HepG2 (cell line): ENCODE measurements around the gene AMBRA1. TPM values are rescaled to one million over a fixed set of nuclear protein-coding genes. Genes with fewer than 3 reads are reported as not detected.

Experiments
- GPN1 ChIP-seq: sonication (generic); formaldehyde crosslinking; IDR thresholded peaks from 2 replicates; pipeline ENCODE4 v1.5.1; 2020; ENCODE audit warnings: missing genetic modification reagents, borderline replicate concordance
- MIER3 ChIP-seq: IDR thresholded peaks from 2 replicates; pipeline ENCODE4 v1.6.1; 2016; ENCODE audit warnings: missing compliant biosample characterization, borderline replicate concordance
- NFIB ChIP-seq: sonication (generic); formaldehyde crosslinking; IDR thresholded peaks from 2 replicates; pipeline ENCODE4 v1.9.0; 2021; ENCODE audit warnings: missing genetic modification reagents, mild to moderate bottlenecking, borderline replicate concordance
- TSC22D2 ChIP-seq: sonication (generic); formaldehyde crosslinking; IDR thresholded peaks from 2 replicates; pipeline ENCODE4 v1.5.1; 2020; ENCODE audit warnings: missing genetic modification reagents, mild to moderate bottlenecking, borderline replicate concordance
- XRCC5 ChIP-seq: fragments of 200-400 bp; formaldehyde crosslinking; optimal IDR thresholded peaks from 2 replicates; pipeline ENCODE3; 2017; ENCODE audit warnings: mild to moderate bottlenecking, low read length
- ZNF138 ChIP-seq: sonication (generic); formaldehyde crosslinking; IDR thresholded peaks from 2 replicates; pipeline ENCODE4 v1.5.0; 2020; ENCODE audit warnings: mild to moderate bottlenecking, low read depth, missing genetic modification reagents
- ZNF3 ChIP-seq: IDR thresholded peaks from 2 replicates; pipeline ENCODE4 v1.7.0; 2017; ENCODE audit warnings: inconsistent platforms
- ZNF331 ChIP-seq: sonication (generic); formaldehyde crosslinking; IDR thresholded peaks from 2 replicates; pipeline ENCODE4 v1.4.0; 2020; ENCODE audit warnings: missing genetic modification reagents
- ZNF33A ChIP-seq: sonication (generic); formaldehyde crosslinking; IDR thresholded peaks from 2 replicates; pipeline ENCODE4 v1.5.1; 2020; ENCODE audit warnings: missing genetic modification reagents, mild to moderate bottlenecking, moderate library complexity, borderline replicate concordance
- ZNF720 ChIP-seq: sonication (generic); formaldehyde crosslinking; IDR thresholded peaks from 2 replicates; pipeline ENCODE4 v1.4.0; 2020; ENCODE audit warnings: missing genetic modification reagents
- ZSCAN21 ChIP-seq: sonication (generic); formaldehyde crosslinking; IDR thresholded peaks from 2 replicates; pipeline ENCODE4 v1.8.0; 2022; ENCODE audit warnings: mild to moderate bottlenecking, missing genetic modification reagents, moderate library complexity, borderline replicate concordance
- polyA plus RNA-seq, 8 experiments: library from polyadenylated mRNA; depleted of rRNA in 3 of 8; stranded (reverse) in 7 of 8; unstranded in 1 of 8; fragments of >200 nt; fragmentation: Illumina TruSeq in 4 of 8; extraction: Trizol in 4 of 8; gene quantifications; 2 replicates each; pipeline versions ENCODE4 v1.2.1 to v1.2.3, GENCODE V29; 2011 to 2016; ENCODE audit warnings: low read depth in 4 of 8, missing spikeins in 1 of 8, mixed read lengths in 1 of 8; ENCODE audit not compliant: insufficient read depth in 1 of 8
- total RNA-seq, 5 experiments: library from RNA; depleted of rRNA; stranded (reverse); fragments of >200 nt; fragmentation: Illumina TruSeq; extraction: Trizol; gene quantifications; 2 replicates each; pipeline ENCODE4 v1.2.3, GENCODE V29; 2016; ENCODE audit warnings: low read depth in 1 of 5
- TF ChIP-seq, protein P1 (sequence below): sonication (generic); formaldehyde crosslinking; IDR thresholded peaks from 2 replicates; pipeline ENCODE4 v1.5.1; 2020; ENCODE audit warnings: missing genetic modification reagents, mild to moderate bottlenecking, borderline replicate concordance
- TF ChIP-seq, protein P2 (sequence below): IDR thresholded peaks from 2 replicates; pipeline ENCODE4 v1.6.1; 2016
- TF ChIP-seq, protein P3 (sequence below): sonication (generic); formaldehyde crosslinking; IDR thresholded peaks from 2 replicates; pipeline ENCODE4 v1.8.0; 2022; ENCODE audit warnings: mild to moderate bottlenecking, missing genetic modification reagents, moderate library complexity
- TF ChIP-seq, protein P4 (sequence below): sonication (generic); formaldehyde crosslinking; IDR thresholded peaks from 2 replicates; pipeline ENCODE4 v1.4.0; 2020; ENCODE audit warnings: low read depth, mild to moderate bottlenecking, missing genetic modification reagents
- TF ChIP-seq, protein P5 (sequence below): sonication (generic); formaldehyde crosslinking; IDR thresholded peaks from 2 replicates; pipeline ENCODE4 v1.5.1; 2020; ENCODE audit warnings: mild to moderate bottlenecking, missing genetic modification reagents, moderate library complexity

The AMBRA1 gene
- total and polyA plus RNA-seq, 2 of the 13 experiments (the other 11 are each of a cell fraction or from before 2014, with no cell fraction given): 15.7 to 26.0 TPM

DNA sequence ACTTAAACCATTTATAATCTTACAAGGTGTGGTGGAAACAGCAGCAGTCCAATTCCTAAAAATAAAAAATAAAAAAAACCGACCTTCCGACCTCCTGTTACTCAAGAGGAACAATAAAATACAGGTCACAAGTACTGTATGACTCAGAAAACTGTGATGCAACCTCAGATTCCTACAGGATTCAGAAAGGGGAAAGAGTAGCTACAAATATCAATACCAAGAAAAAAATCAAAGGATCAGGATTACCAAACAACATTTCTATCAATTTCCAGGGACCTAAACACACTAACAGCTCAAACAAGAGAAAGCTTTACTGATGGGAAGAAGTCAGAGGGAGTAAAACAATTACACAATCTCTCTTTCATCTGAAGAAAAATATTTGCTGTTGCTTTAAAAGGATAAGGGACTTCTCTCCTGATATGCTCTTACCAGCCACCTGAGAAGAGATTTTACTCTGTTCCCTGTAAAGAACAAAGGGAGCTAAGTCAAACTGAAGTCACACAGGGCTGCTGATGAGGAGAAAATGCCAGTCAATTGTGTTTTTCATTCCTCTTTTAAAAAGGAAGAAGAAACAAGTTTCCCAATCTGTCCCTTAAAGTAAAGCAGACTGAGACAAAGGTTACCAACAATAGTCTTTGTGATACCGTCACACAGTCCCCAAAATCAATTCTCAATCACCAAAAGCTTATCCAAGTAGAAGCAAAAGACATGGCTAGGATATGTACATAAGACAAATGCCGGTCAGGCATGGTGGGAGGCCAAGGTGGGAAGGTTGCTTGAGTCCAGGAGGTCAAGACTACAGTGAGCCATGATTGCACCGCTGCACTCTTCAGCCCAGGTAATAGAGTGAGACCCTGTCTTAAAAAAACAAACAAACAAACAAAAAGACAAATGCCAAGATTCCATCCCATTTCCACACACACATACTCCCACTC is 39.3 kb downstream of the AMBRA1 start (continued):
- TF ChIP-seq, protein P1, sequence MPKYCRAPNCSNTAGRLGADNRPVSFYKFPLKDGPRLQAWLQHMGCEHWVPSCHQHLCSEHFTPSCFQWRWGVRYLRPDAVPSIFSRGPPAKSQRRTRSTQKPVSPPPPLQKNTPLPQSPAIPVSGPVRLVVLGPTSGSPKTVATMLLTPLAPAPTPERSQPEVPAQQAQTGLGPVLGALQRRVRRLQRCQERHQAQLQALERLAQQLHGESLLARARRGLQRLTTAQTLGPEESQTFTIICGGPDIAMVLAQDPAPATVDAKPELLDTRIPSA (CRISPR knock-in tag): no peak
- TF ChIP-seq, protein P2, sequence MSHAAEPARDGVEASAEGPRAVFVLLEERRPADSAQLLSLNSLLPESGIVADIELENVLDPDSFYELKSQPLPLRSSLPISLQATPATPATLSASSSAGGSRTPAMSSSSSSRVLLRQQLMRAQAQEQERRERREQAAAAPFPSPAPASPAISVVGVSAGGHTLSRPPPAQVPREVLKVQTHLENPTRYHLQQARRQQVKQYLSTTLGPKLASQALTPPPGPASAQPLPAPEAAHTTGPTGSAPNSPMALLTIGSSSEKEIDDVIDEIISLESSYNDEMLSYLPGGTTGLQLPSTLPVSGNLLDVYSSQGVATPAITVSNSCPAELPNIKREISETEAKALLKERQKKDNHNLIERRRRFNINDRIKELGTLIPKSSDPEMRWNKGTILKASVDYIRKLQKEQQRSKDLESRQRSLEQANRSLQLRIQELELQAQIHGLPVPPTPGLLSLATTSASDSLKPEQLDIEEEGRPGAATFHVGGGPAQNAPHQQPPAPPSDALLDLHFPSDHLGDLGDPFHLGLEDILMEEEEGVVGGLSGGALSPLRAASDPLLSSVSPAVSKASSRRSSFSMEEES (CRISPR knock-in tag): peak; percentile 99
- TF ChIP-seq ZSCAN21 (CRISPR knock-in tag): no peak
- TF ChIP-seq NFIB: no peak
- TF ChIP-seq ZNF138 (CRISPR knock-in tag): no peak
- TF ChIP-seq, protein P3, sequence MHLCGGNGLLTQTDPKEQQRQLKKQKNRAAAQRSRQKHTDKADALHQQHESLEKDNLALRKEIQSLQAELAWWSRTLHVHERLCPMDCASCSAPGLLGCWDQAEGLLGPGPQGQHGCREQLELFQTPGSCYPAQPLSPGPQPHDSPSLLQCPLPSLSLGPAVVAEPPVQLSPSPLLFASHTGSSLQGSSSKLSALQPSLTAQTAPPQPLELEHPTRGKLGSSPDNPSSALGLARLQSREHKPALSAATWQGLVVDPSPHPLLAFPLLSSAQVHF (CRISPR knock-in tag): no peak
- no peak for TF ChIP-seq XRCC5
- TF ChIP-seq ZNF331 (CRISPR knock-in tag): peak; percentile 54
- no peak for TF ChIP-seq ZNF720 (CRISPR knock-in tag)
- TF ChIP-seq GPN1 (CRISPR knock-in tag): no peak
- TF ChIP-seq MIER3 (CRISPR knock-in tag): peak; percentile 80; the same call in 1 of the 2 replicates
- no peak for TF ChIP-seq ZNF33A
- no peak for TF ChIP-seq ZNF3 (CRISPR knock-in tag)
- TF ChIP-seq TSC22D2 (CRISPR knock-in tag): no peak
- TF ChIP-seq, protein P4, sequence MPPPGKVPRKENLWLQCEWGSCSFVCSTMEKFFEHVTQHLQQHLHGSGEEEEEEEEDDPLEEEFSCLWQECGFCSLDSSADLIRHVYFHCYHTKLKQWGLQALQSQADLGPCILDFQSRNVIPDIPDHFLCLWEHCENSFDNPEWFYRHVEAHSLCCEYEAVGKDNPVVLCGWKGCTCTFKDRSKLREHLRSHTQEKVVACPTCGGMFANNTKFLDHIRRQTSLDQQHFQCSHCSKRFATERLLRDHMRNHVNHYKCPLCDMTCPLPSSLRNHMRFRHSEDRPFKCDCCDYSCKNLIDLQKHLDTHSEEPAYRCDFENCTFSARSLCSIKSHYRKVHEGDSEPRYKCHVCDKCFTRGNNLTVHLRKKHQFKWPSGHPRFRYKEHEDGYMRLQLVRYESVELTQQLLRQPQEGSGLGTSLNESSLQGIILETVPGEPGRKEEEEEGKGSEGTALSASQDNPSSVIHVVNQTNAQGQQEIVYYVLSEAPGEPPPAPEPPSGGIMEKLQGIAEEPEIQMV (CRISPR knock-in tag): no peak
- TF ChIP-seq, protein P5, sequence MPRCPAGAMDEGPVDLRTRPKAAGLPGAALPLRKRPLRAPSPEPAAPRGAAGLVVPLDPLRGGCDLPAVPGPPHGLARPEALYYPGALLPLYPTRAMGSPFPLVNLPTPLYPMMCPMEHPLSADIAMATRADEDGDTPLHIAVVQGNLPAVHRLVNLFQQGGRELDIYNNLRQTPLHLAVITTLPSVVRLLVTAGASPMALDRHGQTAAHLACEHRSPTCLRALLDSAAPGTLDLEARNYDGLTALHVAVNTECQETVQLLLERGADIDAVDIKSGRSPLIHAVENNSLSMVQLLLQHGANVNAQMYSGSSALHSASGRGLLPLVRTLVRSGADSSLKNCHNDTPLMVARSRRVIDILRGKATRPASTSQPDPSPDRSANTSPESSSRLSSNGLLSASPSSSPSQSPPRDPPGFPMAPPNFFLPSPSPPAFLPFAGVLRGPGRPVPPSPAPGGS: no peak; the same call in 1 of the 2 replicates
